ENCODE results near the gene ZNF782.

- no peak for TF ChIP-seq CTCF (IDR thresholded peaks at IDR 0.05; ENCODE audit: insufficient read depth, low read length, poor library complexity, severe bottlenecking)
- no peak for TF ChIP-seq EZH2phosphoT487 (conservative IDR thresholded peaks at IDR 0.05; ENCODE audit: low read length)
These were observed 34.3 kb upstream of the ZNF782 start for GRCh38 chr9:96888591-96888990.

Measured in SU-DHL-6 (cell line).